ENCODE data around the gene RAPGEF2.
"Not testable (repeated sequence)": the region's sequence is repeated elsewhere in the genome, so short reads cannot be mapped to it uniquely, and the experiment has no call there.

Gene RAPGEF2

DNA sequence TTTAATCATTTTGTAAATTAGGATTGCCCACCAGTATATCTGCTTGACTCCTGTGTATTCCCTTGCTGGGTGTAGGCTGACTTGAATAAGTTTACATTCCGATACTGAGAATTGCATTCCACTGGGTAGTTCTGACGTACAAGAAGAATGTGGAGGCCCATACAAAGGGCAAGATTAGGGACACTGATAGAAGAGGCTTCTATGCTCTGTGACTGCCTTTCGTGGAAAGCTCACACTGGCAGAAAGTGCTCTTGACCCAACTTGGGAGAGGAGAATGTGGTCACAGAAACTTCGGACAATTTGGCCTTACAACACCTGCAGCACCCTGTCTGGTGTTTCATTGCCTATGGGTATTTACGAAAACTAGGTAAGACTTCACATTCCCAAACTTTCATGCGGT, 126.3 kb downstream of the RAPGEF2 start:
- no peak for DNase-seq (ENCODE audit: extremely low read depth in 1 of 2, low read depth in 1 of 2)

DNA sequence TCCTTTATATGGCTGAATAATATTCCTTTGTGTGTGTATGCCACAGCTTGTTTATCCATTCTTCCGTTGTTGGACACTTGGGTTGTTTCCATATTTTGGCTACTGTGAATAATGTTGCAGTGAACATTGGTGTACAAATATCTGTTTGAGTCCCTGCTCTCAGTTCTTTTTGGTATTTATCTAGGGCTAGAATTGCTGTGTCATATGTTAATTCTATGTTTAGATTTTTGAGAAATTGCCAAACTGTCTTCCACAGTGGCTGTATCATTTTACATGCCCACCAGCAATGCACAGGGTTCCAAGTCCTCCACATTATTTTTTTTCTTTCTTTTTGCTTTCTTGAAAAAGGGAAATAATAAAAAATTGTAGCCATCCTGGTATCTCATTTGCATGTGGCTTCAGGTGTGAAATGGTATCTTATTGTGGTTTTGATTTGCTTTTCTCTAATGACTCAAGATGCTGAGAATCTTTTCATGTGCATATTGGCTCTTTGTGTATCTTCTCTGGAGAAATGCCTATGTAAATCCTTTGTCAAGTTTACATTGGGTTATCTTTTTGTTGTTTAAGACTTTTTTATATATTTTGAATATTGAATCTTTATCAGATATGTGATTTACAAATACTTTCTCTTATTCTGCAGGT, 129.7 kb downstream of the RAPGEF2 start:
- no peak for DNase-seq (ENCODE audit: extremely low read depth in 1 of 2, low read depth in 1 of 2)

DNA sequence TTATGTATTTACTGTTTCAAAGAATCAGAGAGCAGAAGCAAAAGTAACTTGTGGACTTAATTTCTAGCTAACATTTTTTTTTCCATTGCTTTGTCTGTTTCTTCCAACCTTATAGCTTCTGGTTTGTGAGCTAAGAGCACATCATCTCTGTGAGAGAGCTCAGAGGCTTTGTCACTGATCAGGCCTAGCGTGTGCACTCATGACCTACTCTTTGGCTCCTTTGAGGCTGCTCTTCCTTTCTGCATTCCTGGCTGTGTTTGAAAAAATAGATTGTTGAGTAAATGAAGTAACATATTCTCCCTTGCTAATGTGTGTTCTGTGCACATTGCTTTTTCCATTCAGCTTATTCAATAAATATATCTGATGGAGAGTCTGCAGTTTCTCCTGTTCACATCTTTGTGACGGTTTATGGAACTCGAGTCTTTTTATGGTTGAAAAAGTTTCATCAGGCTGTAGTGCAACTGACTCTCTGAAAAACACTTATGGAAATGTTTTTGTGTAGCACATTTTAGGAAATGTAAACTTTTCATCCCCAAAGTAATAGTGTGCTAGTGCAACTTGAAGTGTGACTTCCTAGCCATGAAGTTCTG, 133.0 kb downstream of the RAPGEF2 start:
- DNase-seq (ENCODE audit: extremely low read depth in 1 of 2, low read depth in 1 of 2) = no peak

DNA sequence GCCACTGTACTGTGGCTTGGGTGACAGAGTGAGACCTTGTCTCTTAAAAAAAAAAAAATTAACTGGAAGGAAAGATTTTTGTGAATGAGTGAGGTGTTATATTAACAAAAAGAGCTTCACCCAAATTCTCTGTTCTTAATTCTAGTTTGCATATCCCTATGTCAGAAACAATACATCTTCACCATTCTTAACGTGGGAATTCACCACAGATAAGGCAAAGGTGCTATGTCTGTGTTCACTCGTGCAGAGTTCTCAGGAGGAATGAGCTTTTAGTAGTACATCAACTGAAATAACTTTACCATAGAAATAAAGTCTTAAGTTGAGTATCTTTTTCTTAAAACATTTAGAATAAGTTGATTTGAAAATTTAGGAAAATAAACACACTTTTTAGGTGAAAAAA, 135.1 kb downstream of the RAPGEF2 start:
- no peak for DNase-seq (ENCODE audit: extremely low read depth in 1 of 2, low read depth in 1 of 2)

DNA sequence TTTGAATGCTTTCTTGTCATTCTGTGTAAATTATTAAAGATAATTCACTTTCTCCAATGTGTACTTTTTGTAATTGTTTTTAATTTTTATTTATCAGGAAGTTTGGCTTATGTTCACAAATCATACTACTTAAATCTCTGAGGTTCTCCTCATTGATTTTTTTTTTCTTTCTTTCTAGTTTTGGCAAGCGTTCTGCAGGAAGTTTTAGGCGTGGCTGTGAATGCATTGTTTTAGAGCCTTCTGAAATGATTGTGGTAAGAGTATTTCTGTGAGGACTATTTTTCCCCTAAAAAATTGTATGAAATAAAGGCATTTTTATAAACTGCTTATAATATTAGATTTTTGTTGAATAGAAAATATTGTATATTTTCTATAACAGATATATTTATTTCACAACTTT, 135.8 kb downstream of the RAPGEF2 start:
- no peak for DNase-seq (ENCODE audit: extremely low read depth in 1 of 2, low read depth in 1 of 2)

DNA sequence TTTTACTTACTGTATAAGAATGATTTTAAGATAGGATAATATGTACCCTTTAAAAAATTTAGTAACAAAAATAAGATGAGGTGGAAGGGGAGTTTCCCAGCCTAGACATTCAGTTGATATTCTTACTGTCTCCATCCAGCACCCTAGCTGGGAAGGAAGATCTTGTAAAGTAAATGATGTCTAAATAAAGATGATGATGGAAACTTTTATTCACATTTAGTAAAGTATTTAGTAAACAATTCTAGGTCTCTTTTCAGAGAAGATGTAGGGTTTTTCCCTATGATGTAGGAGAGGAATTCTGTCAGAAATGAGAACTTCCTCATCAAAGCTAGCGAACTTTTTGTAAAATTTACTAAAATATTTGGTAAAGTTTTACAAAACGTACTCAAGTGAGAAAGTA, 136.8 kb downstream of the RAPGEF2 start:
- no peak for DNase-seq (ENCODE audit: extremely low read depth in 1 of 2, low read depth in 1 of 2)

DNA sequence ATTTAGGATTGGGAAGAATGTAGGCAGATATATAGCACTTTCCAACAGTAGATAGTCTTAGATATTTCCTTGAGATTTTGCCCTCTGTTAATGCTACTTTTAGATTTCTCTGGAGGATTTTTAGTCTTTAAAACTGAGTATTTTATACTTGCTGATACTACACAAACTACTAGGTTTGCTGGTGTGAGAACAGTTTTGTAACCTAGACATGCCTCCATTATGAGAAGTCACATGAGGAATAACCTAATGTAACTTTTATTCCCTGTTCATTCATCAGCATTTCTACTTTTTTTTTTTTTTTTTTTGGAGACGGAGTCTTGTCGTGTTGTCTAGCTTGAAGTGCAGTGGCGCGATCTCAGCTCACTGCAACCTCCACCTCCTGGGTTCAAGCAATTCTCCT, 137.2 kb downstream of the RAPGEF2 start:
- no peak for DNase-seq (ENCODE audit: extremely low read depth in 1 of 2, low read depth in 1 of 2)

DNA sequence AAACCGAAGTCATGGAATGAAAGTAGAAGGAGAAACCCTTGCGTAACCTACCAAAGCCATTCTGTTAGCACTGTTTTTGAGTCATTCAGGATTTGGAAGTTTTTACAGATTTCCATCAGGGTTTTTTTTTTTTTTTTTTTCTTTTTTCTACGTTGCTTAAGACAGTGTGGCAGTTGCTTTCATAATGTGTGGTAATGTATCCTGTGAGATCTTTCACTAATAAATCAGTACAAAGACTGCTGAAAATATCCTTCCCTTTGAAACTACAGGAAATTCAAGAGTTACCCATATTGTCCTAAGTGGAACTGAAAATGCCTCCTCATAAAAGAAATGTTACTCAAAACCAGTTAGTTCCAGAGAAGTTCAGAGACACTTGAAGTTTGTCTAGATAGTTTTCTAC, 137.8 kb downstream of the RAPGEF2 start:
- no peak for DNase-seq (ENCODE audit: extremely low read depth in 1 of 2, low read depth in 1 of 2)

DNA sequence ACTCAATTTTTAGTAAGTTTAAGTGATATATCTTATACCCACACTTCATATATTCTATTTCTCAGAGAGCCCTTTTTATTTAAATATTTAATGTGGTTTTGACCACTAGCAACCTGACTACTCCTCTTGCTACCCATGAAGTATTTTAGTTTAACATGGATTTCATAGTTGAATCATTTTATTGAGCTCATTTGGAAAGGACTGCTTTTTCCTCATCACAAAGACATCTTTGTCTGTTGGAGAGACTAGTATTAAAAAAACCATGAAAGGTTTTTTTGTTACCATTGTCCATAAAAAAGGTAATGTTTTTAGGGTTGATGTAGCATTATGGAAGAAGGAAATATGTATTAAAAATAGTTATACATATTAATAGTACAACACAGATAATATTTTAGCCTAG, 139.5 kb downstream of the RAPGEF2 start:
- DNase-seq (ENCODE audit: extremely low read depth in 1 of 2, low read depth in 1 of 2) = no peak

DNA sequence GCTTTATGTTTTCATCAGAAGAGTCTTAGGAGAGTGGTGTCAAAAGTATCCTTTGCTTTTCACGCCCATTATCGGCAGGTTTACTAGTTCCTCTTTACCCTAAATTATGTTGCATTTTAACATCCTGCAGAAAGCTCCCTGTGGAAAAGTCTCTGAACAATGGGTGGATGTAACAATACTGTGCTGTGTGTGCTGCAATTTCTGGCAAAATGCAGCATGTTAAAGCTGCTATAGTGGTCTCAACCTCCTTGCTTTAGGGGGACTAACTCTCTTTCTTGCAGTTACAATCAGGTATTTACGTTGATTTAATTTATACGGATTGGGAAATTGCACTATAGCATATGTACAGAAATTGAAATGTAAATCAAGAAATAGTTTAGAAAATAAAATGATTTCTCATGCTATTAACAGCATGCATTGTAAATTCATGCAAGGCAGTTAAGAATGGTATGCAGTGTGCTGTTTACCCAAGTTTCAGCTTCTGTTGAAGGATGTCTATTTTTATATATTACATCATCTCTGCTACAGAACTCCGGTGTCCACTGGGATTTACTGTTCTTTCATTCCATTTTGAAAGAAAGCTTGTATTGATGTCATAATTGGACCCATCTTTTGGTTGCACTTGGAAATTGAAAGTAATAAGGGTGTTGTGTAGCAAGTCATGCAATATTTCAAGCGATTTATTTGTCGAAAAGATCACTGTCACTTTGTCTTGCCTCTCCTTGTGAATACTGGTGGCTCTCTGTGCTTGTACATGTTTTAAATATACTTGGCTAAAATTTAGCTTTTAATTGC, 145.7 kb downstream of the RAPGEF2 start:
- no peak for DNase-seq (ENCODE audit: extremely low read depth in 1 of 2, low read depth in 1 of 2)

DNA sequence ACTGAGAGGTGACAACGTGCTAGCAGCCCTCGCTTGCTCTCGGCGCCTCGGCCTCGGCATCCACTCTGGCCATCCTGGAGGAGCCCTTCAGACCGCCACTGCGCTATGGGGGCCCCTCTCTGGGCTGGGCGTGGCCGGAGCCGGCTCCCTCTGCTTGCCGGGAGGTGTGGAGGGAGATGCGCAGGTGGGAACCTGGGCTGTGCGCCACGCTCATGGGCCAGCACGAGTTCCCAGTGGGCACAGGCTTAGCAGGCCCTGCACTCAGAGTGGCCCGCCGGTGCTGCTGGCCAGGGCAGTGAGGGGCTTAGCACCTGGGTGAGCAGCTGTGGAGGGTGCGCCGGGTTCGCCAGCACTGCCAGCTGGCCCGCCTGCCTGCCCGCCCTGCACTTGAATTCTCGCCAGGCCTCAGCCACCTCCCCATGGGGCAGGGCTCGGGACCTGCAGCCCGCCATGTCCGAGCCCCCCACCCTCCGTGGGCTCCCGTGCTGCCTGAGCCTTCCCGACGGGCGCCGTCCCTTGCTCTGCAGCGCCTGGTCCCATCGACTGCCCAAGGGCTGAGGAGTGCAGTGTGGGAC, 148.0 kb downstream of the RAPGEF2 start:
- DNase-seq (ENCODE audit: extremely low read depth in 1 of 2, low read depth in 1 of 2) = no peak

DNA sequence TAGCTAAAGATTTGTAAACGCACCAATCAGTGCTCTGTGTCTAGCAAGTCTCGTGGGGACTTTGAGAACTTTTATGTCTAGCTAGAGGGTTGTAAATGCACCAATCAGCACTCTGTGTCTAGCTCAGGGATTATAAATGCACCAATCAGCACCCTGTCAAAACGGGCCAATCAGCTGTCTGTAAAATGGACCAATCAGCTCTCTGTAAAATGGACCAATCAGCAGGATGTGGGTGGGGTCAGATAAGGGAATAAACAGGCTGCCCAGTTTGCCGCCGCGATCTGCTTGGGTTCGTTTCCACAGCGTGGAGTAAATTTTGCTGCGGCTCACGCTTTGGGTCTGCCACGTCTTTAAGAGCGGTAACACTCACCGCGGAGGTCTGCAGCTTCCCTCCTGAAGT, 148.7 kb downstream of the RAPGEF2 start:
- DNase-seq (ENCODE audit: extremely low read depth in 1 of 2, low read depth in 1 of 2) = not testable (repeated sequence)

DNA sequence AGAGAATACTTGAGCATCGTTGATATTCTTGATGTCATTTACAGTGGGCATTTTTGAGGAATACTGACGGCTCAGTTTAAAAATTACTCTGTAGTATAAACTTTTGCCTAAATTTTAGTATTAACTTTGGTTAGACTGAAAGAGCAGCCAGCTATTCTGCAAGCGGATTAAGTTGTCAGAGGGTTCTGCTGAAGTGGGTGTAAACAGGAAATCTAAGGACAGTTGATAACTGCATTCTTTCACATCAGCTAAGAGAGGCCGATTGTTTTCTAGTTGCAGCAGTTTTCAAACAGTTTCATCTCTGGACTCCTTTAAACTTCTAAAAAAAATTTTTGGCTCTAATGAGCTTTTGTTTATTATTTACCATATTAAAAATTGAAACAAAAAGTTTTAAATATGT, 149.6 kb downstream of the RAPGEF2 start:
- no peak for DNase-seq (ENCODE audit: extremely low read depth in 1 of 2, low read depth in 1 of 2)

DNA sequence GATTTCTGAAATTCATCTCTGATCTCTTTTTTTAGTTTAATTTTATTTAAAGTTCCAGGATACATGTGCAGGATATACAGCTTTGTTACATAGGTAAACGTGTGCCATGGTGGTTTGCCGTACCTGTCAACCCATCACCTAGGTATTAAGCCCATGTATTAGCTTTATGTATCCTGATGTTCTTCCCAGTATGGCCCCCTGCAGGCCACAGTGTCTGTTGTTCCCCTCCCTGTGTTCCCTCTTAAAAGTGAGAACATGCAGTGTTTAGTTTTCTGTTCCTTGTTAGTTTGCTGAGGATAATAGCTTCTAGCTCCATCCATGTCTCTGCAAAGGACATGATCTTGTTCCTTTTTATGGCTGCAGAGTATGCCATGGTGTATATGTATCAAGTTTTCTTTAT, 153.2 kb downstream of the RAPGEF2 start:
- no peak for DNase-seq (ENCODE audit: extremely low read depth in 1 of 2, low read depth in 1 of 2)

DNA sequence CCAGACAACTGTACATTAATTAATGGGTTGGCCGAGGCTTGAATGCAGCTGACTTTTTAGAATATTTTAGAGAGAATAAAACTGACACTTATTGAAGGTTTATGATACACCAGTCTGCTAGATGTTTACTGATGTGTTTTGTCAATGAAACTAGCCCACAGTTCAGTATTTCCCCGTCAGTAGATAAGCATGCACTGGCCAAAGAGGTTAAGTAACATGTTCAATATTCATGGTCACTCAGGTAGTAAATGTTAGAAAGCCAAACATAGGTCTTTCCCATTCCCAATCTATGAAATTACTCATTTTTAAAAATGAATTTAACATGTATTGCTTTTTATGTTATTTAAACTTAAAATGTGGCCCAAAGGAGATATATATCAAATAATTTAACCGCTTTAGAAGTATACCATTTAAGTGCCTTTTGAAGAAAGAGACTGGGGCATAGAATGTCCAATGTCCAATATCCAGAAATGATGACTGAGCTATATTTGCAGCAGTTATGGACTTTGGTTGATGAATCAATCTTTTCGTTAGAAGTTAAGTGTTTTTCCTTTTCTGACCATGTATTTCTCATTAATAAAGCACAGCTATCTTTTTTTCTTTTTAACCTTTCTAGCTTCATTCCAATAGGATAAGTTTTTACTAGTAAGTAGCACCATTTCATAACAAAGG, 156.1 kb downstream of the RAPGEF2 start:
- no peak for DNase-seq (ENCODE audit: extremely low read depth in 1 of 2, low read depth in 1 of 2)

DNA sequence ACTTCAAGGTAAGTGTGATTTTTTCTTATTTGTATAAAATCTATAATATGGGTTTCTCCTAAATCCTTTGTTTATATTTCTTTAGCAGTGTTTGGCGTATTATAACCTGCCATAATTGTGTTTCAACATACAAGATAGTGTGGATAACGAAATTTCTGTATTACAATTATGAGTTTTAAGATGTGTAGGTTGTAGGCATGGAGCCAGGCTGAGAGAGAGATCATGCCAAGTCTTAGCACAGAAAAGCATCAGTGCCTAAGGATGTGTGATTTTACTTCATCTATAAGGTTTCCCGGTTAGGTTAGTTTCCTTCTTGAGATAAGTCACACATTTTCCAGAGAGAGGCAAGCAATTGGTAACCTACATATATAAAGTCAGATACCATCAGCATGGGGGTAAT, 161.2 kb downstream of the RAPGEF2 start:
- no peak for DNase-seq (ENCODE audit: extremely low read depth in 1 of 2, low read depth in 1 of 2)

DNA sequence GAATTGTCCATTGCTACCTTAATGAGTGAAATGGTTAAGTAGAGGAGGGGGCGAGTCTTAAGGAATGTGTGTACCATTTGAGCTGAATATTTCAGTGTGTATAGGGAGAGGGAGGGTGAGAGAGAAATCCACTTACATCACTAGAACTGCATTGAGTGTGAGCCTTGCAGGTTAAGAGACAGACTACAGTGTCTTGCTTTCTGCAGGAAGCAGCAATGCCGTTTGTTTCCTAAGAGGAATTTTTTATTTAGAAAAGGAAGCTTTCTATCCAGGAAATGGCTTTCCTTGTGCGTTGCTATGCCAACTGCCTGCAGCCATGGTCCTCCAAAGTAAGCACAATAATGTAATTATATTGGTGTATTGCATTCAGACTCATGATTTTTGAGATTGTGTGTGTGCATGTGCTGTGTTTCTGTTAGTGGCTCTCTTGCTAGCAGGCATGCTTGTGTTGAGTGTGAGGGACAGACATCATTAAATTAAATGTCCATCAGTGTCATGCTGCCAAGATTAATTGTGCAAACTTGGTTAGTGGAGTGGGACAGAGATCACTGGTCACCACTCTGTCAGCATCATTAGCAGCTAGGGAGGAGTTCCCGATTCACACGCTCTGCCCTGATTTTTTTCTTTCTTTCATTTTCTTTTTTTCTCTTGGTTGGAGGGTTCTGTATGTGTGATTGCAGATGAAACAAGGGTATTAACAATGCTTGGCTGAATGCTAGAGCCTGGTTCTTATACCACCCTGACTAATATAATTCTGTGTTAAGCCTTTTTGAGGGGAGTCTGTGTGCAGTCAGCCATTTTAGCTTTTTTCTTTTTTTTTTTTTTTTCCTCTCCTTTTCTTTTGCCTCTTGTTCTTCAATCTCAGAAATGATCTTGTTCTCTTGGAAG, 164.3 kb downstream of the RAPGEF2 start:
- DNase-seq (ENCODE audit: extremely low read depth in 1 of 2, low read depth in 1 of 2) = no peak

DNA sequence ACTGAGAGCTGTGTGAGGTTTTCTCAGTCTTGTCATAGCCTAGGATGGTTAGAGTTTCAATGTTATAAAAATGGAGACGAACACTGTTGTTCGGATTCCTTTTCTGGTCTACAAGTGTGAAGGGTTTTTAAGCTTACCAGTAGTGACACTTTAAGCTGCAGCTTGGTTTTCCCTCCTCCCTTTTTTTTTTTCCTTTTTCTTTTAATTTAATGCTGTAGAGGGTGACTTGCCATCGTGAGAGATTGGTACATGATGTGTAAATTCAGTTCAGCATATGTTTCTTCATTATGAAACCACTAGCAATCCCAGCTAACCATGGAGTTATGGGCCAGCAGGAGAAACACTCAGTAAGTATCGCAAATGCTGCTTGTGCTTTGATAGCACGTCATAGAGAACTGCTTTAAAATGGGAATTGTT, 165.0 kb downstream of the RAPGEF2 start:
- DNase-seq (ENCODE audit: extremely low read depth in 1 of 2, low read depth in 1 of 2) = no peak

DNA sequence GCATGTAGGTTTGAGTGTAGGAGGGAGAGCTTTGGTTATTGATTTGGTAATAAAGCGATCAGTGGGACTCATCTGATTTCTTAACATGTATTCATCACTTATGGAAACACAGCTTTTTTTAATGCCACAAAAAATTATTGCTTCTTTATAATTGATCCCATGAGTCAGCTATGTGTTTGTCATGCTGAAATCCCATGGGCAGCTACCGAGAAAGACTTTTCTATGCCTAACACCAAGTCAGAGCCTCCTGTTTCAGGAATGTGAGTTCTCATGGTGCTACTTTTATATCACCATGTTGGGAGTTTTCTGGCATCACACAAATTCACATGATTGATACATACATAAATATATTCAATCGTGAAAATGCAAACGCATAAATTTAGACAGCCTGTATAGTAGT, 165.7 kb downstream of the RAPGEF2 start:
- DNase-seq (ENCODE audit: extremely low read depth in 1 of 2, low read depth in 1 of 2) = no peak

DNA sequence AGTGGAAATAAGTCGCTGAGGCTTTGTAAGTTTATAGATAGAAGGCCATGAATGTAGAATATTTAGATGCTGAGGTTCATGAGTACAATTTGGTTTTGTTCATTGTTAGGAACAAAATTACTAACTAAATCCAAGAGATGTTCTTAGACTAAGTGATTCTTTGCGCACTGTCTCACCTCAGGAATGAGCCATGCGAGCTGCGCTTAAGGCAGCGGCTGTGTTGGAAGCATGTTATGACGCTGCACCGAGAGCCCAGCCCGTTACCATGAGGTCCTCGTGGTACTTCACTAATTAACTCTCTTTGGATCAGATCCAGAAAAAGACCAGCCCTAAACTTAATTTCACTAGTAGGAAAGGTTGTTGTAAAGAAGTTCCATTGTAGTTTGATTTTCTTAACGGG, 166.2 kb downstream of the RAPGEF2 start:
- no peak for DNase-seq (ENCODE audit: extremely low read depth in 1 of 2, low read depth in 1 of 2)

Data from activated CD8-positive, alpha-beta memory T cell treated with anti-CD3 and anti-CD28 coated beads for 1 hour (primary cell).